GM12872 (cell line): Measurements from ENCODE around the gene TENT5A.

Experiments
- TF ChIP-seq, protein P1 (sequence below): IDR thresholded peaks from 3 replicates; pipeline ENCODE4 v1.5.1; 2011; ENCODE audit warnings: low read depth, mild to moderate bottlenecking, low read length, moderate library complexity; ENCODE audit not compliant: insufficient read depth

TENT5A gene

DNA sequence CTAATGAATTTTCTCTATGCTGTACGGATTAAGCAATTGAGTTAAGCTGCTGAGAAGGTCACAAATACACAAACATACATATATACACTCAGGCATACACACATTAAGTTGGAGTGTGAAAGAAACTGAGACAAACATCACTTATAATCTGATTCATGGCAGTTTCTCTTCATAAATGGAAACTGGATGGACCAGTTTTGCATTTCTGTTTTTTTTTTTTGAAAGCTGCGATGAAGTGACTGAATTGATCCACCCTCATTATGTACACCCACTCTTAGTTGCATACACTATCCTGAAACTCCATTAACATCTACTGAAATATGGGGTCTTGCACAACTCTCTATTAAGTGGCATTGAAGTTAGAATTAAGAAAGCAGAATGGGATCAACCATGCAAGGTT, 32.9 kb upstream of the TENT5A start:
- TF ChIP-seq, protein P1, sequence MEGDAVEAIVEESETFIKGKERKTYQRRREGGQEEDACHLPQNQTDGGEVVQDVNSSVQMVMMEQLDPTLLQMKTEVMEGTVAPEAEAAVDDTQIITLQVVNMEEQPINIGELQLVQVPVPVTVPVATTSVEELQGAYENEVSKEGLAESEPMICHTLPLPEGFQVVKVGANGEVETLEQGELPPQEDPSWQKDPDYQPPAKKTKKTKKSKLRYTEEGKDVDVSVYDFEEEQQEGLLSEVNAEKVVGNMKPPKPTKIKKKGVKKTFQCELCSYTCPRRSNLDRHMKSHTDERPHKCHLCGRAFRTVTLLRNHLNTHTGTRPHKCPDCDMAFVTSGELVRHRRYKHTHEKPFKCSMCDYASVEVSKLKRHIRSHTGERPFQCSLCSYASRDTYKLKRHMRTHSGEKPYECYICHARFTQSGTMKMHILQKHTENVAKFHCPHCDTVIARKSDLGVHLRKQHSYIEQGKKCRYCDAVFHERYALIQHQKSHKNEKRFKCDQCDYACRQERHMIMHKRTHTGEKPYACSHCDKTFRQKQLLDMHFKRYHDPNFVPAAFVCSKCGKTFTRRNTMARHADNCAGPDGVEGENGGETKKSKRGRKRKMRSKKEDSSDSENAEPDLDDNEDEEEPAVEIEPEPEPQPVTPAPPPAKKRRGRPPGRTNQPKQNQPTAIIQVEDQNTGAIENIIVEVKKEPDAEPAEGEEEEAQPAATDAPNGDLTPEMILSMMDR: no peak

- TF ChIP-seq, protein P1: no peak
These were observed 31.4 kb upstream of the TENT5A start for GRCh38 chr6:81783893-81784292.

DNA sequence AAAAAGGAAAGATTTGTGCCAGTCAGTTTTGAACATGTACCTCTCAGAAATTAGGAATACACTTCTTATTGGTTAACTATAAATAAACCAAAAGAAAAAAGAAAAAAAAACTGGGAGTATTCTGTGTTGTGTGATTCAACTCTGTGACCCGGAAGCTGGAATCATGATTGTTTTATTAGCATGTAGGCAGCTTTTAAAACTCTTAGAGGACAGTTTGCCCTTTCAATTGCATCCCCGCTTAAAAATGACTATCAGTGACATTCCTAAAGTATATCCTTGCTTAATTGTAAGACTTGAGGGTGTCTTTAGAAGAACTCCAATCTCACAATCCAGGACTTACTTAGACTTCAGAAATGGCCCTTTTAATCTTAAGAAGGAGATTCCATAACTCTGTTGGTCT, 29.1 kb upstream of the TENT5A start:
- TF ChIP-seq, protein P1: no peak

- TF ChIP-seq, protein P1: no peak
These were observed 25.2 kb upstream of the TENT5A start for GRCh38 chr6:81777586-81778268.

DNA sequence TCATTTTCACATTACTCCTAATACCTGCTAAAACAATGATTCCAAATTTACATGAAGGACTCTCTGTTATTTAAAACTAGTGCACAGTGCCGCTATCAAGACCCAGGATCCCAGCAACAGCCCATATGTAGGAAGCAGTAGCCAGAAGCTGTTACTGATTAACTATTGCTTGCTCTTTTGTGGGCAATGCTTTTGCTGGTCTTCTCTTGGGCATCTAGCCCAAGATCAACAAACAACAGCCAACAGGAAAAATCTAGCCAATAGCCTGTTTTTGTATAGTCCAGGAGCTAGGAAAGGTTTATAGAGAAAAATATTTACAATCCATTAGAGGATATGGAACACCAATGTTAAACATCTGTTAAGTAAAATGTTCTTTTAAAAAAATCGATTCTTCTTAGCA, 22.1 kb upstream of the TENT5A start:
- TF ChIP-seq, protein P1: no peak

DNA sequence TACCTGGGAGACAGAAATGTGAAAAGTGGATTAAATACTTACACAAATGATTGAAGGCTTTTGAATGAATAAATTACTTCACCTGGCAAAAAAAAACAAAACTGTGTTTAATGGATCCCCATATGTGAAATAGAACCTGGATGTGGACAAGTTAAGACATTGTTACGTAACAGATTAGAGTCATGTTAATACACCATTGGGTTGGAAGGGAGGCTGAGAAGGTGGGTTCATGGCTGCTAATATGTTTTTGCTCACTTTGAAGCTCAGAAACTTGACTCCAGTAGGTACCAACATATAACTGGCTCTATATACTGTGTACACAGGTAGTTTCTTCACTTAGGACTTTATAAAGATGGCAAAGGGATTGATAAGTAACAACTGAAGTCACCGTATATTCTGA, 21.4 kb upstream of the TENT5A start:
- TF ChIP-seq, protein P1: no peak

DNA sequence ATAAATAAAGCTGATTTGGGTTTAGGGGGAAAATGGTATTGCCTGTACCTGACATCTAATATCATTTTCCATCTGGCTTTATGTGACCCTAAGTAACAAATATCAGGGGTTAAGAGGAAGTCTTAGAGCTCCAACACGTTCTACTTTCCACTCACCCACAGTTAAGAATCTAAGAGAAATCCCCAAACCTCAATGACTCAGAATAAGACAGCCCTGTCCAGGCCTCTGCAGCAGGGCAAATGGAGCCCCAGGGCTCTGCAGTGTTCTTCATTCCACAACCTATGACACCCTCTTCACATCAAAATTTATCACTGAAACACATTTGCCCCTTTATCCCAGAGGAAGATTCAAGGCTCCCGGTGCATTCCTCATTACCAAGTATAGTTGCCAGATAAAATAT, 20.3 kb upstream of the TENT5A start:
- TF ChIP-seq, protein P1: no peak
